ENCODE data around the gene EFCAB6.

DNA sequence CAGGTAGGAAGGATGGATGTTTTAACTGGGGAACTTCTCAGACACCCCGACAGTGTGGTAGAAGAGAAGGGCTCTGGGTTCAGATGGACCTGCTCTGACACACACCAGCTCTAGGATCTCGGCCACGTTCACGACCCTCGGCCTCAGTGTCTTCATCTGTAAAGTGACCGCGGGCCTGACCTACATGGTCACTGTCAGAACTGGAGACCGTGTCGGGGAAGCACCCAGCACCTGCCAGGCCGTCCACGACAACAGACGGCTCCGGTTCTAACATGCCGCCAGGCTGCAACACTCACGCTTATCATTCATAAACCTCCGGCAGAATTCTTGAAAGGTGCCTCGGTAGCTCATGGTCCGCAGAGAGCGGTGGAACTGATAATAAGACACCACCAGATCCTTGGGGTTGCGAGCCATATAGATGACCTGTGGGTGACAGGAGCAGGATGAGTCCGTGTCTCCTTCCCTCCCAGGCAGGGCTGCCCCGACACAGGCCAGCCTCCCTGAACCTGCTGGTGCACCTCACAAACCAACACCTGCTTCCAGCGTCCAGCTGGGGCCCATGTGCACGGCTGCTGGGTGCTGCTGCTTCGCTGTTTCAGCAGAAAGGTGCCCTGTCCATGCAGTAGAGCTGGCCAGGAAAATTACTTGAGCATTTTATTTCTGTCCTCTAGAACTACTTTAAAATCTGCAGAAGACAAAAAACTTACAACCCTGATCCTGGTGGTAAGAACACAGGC, 26.6 kb upstream of the EFCAB6 start:
- TF ChIP-seq CTCF (IDR thresholded peaks at IDR 0.05 in 2 of 3, conservative IDR thresholded peaks at IDR 0.05 in 1 of 3; ENCODE audit: insufficient read depth in 2 of 3, low read depth in 1 of 3, low read length in 3 of 3) (no peak), ZNF224 (CRISPR knock-in tag; IDR thresholded peaks at IDR 0.05) (no peak), ZBTB26 (CRISPR knock-in tag; IDR thresholded peaks at IDR 0.05) (no peak), ZNF316 (IDR thresholded peaks at IDR 0.05) (no peak), SIN3A (IDR thresholded peaks at IDR 0.05; ENCODE audit: borderline replicate concordance in 2 of 2, control insufficient read depth in 1 of 2, low read depth in 2 of 2, low read length in 2 of 2) (no peak), HDAC6 (IDR thresholded peaks at IDR 0.05; ENCODE audit: low read depth, low read length) (no peak)
- TF ChIP-seq, protein P1, sequence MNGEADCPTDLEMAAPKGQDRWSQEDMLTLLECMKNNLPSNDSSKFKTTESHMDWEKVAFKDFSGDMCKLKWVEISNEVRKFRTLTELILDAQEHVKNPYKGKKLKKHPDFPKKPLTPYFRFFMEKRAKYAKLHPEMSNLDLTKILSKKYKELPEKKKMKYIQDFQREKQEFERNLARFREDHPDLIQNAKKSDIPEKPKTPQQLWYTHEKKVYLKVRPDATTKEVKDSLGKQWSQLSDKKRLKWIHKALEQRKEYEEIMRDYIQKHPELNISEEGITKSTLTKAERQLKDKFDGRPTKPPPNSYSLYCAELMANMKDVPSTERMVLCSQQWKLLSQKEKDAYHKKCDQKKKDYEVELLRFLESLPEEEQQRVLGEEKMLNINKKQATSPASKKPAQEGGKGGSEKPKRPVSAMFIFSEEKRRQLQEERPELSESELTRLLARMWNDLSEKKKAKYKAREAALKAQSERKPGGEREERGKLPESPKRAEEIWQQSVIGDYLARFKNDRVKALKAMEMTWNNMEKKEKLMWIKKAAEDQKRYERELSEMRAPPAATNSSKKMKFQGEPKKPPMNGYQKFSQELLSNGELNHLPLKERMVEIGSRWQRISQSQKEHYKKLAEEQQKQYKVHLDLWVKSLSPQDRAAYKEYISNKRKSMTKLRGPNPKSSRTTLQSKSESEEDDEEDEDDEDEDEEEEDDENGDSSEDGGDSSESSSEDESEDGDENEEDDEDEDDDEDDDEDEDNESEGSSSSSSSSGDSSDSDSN (IDR thresholded peaks at IDR 0.05; ENCODE audit: borderline replicate concordance in 1 of 2, low read depth in 2 of 2, low read length in 2 of 2) = no peak
- TF ChIP-seq, protein P2, sequence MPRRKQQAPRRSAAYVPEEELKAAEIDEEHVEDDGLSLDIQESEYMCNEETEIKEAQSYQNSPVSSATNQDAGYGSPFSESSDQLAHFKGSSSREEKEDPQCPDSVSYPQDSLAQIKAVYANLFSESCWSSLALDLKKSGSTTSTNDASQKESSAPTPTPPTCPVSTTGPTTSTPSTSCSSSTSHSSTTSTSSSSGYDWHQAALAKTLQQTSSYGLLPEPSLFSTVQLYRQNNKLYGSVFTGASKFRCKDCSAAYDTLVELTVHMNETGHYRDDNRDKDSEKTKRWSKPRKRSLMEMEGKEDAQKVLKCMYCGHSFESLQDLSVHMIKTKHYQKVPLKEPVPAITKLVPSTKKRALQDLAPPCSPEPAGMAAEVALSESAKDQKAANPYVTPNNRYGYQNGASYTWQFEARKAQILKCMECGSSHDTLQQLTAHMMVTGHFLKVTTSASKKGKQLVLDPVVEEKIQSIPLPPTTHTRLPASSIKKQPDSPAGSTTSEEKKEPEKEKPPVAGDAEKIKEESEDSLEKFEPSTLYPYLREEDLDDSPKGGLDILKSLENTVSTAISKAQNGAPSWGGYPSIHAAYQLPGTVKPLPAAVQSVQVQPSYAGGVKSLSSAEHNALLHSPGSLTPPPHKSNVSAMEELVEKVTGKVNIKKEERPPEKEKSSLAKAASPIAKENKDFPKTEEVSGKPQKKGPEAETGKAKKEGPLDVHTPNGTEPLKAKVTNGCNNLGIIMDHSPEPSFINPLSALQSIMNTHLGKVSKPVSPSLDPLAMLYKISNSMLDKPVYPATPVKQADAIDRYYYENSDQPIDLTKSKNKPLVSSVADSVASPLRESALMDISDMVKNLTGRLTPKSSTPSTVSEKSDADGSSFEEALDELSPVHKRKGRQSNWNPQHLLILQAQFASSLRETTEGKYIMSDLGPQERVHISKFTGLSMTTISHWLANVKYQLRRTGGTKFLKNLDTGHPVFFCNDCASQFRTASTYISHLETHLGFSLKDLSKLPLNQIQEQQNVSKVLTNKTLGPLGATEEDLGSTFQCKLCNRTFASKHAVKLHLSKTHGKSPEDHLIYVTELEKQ (CRISPR knock-in tag; IDR thresholded peaks at IDR 0.05) = no peak

Measured in K562 (cell line).